ENCODE data around the gene ATP8A2. TPM values are rescaled to one million over a fixed set of nuclear protein-coding genes. Genes with fewer than 3 reads are reported as not detected.

ATP8A2 gene
- polyA plus RNA-seq, 3 donors, result not detected

- intact Hi-C loops (cut with micrococcal nuclease), result no loop called here
- H3K27me3 ChIP-seq (ENCODE audit: control insufficient read depth in 2 of 2, insufficient read depth in 2 of 2, low read length in 2 of 2), result no peaks in the 10 kb centered on the region
- no peak for TF ChIP-seq CTCF (IDR thresholded peaks at IDR 0.05)
- H3K4me3 Mint-ChIP-seq, result peak overlapping the region; percentile 48 to 69
- H3K9me3 ChIP-seq (replicated peaks in 1 of 2; ENCODE audit: control insufficient read depth in 1 of 2, insufficient read depth in 1 of 2, low read length in 2 of 2), result no peaks in the 10 kb centered on the region
- H4K20me1 ChIP-seq (ENCODE audit: insufficient read depth, low read length), result no peaks in the 10 kb centered on the region
- no peak overlapping the region for H3K9ac ChIP-seq (ENCODE audit: insufficient read depth, low read length, poor library complexity, severe bottlenecking)
- no peaks in the 10 kb centered on the region for H3K36me3 ChIP-seq (replicated peaks in 1 of 2; ENCODE audit: control insufficient read depth in 1 of 2, insufficient read depth in 2 of 2, low read length in 2 of 2)
- H3K27ac ChIP-seq (ENCODE audit: low read depth in 1 of 2, low read length in 2 of 2), result peak overlapping the region; percentile 38 to 70
- peak overlapping the region; percentile 19 for H2AFZ ChIP-seq (ENCODE audit: insufficient read depth, low read depth, low read length, poor library complexity, severe bottlenecking)
- H3K9me3 Mint-ChIP-seq, result peaks cover 0 to 4% (median 2%) of the 10 kb centered on the region in 7 donors
- peak overlapping the region; percentile 62 for H3K4me2 ChIP-seq (replicated peaks; ENCODE audit: extremely low read depth, low read length, poor library complexity, severe bottlenecking)
- peaks cover 1 to 3% of the 10 kb centered on the region in 2 donors for H3K36me3 Mint-ChIP-seq
- 98% methylated on average over 5 of the region's 11 CpGs for WGBS (ENCODE audit: insufficient coverage)
- H3K4me1 ChIP-seq (ENCODE audit: control insufficient read depth in 1 of 2, insufficient read depth in 2 of 2, low read length in 2 of 2), result peaks cover 52 to 62% of the 10 kb centered on the region in 2 donors
- peak overlapping the region; percentile 80 to 90 (median 86) for H3K27ac Mint-ChIP-seq
- peaks cover 65% of the 10 kb centered on the region for H3K4me1 Mint-ChIP-seq
- H3K79me2 ChIP-seq (ENCODE audit: insufficient read depth, low read length), result no peaks in the 10 kb centered on the region
- H3K4me3 ChIP-seq (replicated peaks in 1 of 3; ENCODE audit: low read depth in 2 of 3, low read length in 3 of 3), result peak overlapping the region in 1 of 3 experiments; percentile 58
- peaks cover 3 to 6% (median 4%) of the 10 kb centered on the region in 3 donors for H3K27me3 Mint-ChIP-seq (ENCODE audit: low read depth in 3 of 3)
- DNase-seq, result peak; percentile 54 to 74 (median 58)
These were observed 476.2 kb downstream of the ATP8A2 start for GRCh38 chr13:25847635-25848626.

- no peak for DNase-seq
- Histone ChIP-seq H3K4me1 (ENCODE audit: control insufficient read depth in 1 of 2, insufficient read depth in 2 of 2, low read length in 2 of 2) (peaks cover 52 to 62% of the 10 kb centered on the region in 2 donors), H3K9me3 (replicated peaks in 1 of 2; ENCODE audit: control insufficient read depth in 1 of 2, insufficient read depth in 1 of 2, low read length in 2 of 2) (no peaks in the 10 kb centered on the region), H3K9ac (ENCODE audit: insufficient read depth, low read length, poor library complexity, severe bottlenecking) (no peak overlapping the region), H2AFZ (ENCODE audit: insufficient read depth, low read depth, low read length, poor library complexity, severe bottlenecking) (peak overlapping the region; percentile 19), H4K20me1 (ENCODE audit: insufficient read depth, low read length) (no peaks in the 10 kb centered on the region), H3K79me2 (ENCODE audit: insufficient read depth, low read length) (no peaks in the 10 kb centered on the region), H3K27me3 (ENCODE audit: control insufficient read depth in 2 of 2, insufficient read depth in 2 of 2, low read length in 2 of 2) (no peaks in the 10 kb centered on the region), H3K36me3 (replicated peaks in 1 of 2; ENCODE audit: control insufficient read depth in 1 of 2, insufficient read depth in 2 of 2, low read length in 2 of 2) (no peaks in the 10 kb centered on the region), H3K4me2 (replicated peaks; ENCODE audit: extremely low read depth, low read length, poor library complexity, severe bottlenecking) (peak overlapping the region; percentile 62), H3K4me3 (replicated peaks in 1 of 3; ENCODE audit: low read depth in 2 of 3, low read length in 3 of 3) (peak overlapping the region in 1 of 3 experiments; percentile 58), H3K27ac (ENCODE audit: low read depth in 1 of 2, low read length in 2 of 2) (peak overlapping the region; percentile 7 to 70)
- TF ChIP-seq CTCF (IDR thresholded peaks at IDR 0.05), result no peak
- Mint-ChIP-seq H3K27ac (peak overlapping the region; percentile 46 to 92 (median 77)), H3K36me3 (peaks cover 1 to 3% of the 10 kb centered on the region in 2 donors), H3K27me3 (ENCODE audit: low read depth in 3 of 3) (peaks cover 0 to 4% (median 3%) of the 10 kb centered on the region in 3 donors), H3K4me1 (peaks cover 65% of the 10 kb centered on the region), H3K4me3 (peak overlapping the region in 1 of 2 donors; percentile 64), H3K9me3 (peaks cover 0 to 4% (median 2%) of the 10 kb centered on the region in 7 donors)
- intact Hi-C loops (cut with micrococcal nuclease), result no loop called here
- 70% methylated on average over 2 of the region's 8 CpGs for whole genome bisulfite sequencing (ENCODE audit: insufficient coverage)
These were observed 477.3 kb downstream of the ATP8A2 start for GRCh38 chr13:25848812-25849745.

Data from CD14-positive monocyte (primary cell).